HG03571 (cell line): ENCODE measurements around the gene SLC66A2.

ENCODE experiments used
- ATAC-seq: cut with Tn5 transposase; IDR thresholded peaks from one replicate; pipeline ENCODE4 v1.9.1; 2021; ENCODE audit not compliant: unreplicated experiment

The SLC66A2 gene

DNA sequence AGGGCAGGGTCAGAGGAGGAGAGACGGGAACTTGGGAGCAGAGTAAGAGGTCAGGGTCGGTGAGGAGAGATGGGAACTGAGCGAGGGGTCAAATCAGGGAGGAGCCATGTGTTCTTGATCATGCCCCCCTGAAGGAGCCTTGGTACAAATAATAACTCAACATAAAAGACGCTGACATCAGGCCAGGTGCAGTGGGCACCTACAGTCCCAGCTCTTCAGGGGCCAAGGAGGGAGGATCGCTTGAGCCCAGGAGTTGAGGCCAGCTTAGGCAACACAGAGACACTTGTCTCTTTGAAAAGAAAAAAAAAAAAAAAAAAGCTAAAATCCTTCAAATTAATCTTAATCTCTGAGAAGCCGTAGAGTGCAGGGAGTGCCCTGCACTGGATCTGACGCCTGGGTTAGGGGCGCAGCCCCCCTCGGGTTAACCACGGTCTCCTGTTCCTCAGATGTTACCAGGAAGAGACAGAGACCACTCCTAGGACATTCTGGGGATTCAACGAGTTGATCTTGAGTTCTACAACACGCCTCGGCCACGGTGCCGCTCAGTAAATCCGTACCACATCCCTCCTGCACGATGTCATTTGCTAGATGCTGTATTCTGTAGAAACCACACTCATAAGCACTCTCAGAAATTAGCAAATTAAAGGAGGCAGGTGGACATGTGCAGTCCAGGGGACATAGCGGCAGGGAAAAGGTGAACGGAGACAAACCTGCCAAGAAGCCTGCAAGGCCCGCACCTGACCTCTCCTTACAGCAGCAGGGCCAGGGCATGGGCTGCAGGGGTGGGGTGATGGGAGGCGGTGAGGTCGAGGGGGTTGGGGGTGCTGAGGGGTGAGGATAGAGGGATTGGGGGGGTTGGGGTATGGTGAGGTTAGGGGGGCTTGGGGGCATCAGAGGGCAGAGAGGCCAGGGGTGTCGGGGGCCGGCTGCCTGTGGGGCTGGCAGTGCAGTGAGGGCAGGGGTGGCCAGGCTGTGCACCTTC is 29.2 kb downstream of the SLC66A2 start:
- no peak for ATAC-seq

DNA sequence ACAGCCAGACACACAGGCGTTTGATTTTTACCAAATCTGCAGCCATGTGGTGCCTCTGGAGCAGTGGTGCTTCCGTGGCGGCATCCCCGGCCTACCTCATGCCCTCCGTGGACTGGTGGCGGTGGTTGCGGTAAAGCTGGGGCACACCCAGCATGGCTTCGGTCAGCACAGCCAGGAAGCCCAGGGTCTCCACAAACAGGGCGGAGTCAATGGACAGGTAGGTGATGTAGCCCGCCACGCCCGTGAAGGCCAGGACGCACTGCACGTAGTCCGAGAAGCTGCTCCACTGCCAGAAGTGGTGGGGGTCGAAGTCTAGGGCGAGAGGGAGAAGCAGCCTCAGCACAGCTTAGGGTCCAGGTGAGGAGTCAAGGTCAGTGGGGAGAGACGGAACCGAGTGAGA is 32.4 kb downstream of the SLC66A2 start:
- ATAC-seq, result no peak

DNA sequence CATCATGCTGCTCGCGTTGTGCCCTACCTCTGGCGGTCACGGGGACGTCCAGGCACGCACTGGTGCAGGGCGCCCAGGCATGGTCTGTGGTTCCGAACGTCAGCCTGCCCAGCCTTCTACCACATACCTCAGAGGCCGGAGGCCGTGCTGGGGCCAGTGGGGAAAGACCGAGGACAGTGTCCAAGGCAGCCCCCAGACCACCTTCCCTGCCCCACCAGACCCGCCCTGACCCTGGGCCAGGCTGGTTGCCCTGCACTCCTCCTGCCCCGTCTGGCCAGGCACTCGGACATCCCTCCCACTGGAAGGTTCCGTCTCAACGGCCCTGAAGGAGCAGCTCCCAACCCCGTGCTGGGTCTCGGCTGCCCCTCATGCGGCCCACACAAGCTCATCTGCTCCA is 32.8 kb downstream of the SLC66A2 start:
- no peak for ATAC-seq

DNA sequence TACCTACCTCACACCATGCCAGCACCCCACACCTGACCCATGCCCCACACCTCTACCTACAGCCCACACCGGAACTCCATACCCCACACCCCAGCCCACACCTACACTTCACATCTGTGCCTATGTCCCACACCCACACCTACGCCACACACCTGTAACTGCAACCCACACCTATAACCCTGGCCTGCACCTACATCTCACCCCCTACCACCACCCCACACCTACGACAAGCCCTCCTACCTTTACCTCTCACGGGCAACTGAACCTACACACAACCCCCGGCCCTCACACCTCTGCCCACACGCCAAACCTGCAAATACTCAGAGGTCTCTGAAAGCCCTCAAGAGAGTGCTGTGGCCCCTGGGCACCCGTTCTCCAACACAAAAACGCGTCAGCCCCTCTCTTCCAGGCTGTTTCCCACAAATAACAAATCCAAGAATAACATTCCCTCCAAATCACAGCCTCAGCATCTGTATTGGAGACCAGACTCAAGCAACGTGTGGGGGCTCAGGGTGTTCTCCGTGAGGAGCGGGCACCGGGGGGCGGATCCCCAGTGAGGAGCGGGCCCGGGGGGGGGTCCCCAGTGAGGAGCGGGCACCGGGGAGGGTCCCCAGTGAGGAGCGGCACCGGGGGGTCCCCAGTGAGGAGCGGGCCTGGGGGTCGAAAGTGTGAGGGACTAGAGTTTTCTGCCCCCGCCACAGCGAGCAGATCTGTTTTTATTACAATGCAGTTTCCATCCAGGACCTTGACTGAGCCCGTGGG is 33.4 kb downstream of the SLC66A2 start:
- no peak for ATAC-seq

DNA sequence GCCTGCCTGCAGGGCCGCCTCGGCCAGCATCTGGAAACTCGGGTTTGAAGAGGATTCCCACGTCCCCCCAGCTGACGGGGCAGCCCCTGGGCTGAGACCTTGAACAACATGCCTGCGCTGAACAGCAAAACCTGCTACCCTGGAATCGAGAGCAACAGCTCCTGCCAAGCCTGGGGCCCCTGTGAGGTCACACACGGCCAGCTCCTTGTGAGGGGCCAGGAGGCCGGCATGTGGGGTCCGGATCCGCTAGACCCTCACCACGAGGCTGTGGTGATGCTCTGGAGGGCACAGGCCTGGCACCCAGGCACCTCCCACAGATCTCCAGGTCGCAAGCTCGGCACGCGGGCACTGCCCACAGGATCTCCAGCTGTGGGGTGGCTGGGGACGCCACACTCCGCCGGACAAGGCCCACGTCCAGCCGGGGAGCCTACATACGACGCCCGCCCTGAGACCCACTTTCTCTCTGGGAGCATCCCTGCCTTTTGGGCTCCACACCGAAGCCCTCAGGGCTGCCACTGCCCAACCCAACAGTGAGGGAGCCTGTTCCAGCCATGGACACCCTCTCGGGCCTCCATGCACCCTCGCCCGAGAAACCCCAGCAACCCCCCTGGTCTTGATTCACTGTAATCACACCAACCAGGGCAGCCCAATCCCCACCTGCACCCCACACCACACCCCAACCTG is 34.1 kb downstream of the SLC66A2 start:
- no peak for ATAC-seq

DNA sequence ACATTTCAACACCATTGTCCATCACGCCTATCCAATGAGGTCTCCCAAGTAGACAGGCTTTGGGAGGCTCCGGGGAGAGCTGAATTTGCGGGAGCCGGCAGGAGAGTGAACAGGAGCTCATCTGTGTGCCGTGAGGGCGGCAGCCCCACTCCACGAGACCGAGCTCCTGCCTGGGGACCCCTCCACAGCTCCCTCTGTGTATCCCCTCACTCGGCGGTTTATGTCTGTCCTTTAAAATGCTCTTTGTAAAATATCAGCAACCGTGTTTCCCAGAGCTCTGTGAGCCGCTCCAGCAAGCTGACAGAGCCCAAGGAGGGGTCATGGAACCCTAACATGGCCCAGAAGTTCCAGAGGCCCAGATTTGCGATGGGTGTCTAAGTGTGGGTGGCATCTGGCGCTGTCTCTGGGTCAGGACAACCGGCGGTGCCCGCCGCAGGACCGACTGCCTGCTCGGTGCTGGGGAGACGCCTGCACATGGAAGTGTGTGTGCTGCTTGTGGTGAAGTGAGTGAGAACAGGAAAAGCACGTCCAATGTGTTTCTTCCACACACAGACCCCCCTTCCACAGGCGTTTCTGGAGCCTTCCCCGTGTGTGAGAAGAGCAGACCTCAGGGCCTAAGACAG is 34.8 kb downstream of the SLC66A2 start:
- ATAC-seq, result no peak

DNA sequence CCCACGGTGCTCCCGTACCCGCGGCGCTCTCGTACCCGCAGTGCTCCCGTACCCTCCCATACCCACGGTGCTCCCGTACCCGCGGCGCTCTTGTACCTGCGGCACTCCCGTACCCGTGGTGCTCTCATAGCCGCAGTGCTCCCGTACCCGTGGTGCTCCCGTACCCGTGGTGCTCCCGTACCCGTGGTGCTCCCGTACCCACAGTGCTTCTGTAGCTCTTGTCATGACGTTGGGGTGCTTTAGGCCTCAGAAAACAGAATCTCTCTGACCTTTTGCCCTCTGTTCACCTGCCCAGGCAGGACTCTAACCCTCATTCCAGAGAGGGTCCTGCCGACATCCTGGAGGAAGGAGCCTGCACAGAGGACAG is 35.3 kb downstream of the SLC66A2 start:
- ATAC-seq, result no peak

DNA sequence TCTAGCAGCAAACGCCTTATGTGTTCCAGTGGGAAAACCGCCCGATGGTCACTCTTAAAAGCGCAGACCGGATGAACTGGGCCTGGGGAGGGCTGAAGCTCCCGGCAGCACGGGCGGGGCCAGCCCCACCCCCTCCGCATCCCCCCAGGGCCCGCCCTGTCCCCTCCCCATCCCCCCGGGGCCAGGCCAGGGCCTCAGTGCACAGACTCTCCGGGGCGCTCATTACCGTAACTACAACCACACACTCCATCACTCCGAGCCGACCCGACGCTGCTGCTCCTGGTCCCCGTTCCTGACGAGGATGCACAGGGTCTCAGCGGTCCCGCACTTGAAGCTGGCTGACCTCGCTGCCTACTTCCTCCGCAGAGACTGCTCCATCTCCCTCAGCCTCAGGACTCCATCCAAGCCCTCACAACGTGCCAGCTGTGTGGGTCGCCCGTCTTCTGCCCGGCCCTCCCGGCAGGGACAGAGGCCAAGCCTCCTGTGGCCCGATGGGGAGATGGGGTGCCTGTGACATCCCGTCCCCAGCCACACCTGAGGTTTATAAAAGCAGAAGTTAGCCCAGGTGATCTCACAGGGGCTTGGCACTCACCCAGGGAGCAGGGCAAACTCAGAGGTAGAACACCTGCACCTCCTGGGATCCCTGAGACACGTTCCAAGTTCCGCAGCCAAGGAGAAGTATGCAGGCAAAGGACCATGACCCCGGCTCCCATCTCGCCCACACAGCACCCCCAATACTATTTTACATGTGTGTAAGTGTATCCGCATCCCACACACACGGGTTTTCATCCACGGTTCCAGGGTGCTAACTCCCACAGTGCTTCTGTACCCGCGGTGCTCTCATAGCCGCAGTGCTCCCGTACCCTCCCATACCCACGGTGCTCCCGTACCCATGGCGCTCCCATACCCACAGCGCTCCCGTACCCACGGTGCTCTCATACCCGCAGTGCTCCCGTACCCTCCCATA is 36.0 kb downstream of the SLC66A2 start:
- ATAC-seq, result no peak

DNA sequence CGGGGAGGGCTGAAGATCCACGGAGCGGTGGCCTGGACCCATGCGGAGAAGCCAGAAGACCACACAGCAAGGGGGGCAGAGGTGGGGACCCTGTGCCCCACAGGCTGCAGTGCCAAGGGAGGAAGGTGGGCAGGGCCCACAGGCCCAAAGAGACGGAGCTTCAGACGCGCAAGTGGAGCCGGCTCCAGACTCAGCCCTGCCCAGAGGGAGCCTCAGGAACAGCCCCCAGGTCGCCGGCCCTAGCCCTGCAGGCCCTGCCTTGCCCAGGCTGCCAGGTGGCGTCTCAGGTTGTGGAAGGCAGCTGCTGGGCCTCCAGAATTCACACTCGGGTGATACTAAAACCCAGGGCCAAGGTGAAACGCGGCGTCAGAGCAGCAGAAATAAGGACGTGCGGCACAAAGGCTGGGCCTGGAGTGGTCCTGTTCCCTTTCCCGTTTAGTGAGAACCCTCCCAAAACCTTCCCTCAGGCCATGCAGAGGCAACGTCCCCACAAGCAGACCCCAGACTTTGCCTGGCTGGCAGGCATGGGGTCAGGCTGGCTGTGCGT is 36.8 kb downstream of the SLC66A2 start:
- no peak for ATAC-seq

DNA sequence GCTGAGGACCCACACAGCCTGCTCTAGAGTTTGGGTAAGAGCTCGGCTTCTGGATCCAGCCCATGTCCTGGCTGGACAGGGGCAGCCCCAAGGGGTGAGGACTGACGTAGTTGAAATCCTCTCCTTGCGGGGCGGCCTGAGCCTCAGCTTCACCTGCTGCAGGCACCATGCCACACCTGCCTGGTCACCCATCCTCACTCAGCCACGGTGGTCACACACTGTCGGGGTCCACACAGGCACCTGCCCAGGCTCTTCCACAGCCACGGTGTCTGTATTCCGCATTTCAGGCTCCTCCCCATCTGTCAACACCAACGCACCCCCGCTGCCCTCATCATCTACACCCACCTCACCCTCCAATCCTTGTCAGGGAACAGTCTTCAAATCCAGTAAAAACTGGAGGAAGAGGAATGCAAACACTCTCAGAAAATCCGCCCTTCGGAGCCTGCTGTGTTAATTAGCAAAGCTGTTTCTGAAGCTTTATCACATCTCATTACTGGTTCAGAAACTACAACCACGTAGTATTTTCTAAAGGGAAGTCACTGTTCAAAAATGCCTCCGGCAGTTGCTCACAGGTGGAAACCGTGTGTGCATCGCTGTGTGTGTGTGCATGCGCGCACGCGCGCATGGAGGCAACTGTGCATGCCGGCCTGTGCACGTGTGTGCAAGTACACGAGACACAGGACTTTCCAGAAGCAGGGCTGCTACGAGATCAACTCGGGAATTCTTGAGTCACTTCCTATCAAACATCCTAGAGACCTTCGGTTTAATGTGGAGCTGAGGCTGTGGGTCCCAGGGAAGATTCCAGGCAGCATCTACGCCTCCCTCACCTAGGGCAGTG is 38.2 kb downstream of the SLC66A2 start:
- no peak for ATAC-seq

DNA sequence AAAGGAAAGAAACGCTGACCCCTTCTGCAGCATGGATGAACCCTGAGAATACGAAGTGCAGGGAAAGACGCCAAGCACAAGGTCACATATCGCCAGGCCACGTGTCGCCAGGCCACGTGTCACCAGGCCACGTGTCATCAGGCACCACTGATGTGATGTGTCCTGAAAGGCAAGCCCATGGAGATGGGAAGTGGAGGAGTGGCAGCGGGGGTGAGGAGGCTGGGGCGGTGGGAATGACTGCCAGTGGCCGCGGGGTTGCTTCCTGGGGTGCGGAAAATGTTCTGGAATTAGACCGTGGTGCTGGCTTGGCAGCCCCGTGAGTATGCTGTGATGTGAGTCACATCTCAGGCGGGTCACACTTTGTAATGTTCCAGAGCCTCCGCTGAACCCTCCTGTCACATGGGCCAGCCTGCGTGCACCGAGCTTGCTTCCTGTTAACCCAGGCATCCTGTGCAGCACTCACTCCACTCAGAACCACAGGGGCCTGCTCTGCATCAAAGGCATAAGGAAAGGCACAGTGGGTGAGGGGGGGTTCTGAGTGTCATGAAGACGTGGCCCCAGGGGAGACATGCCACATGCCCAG is 39.0 kb downstream of the SLC66A2 start:
- no peak for ATAC-seq

DNA sequence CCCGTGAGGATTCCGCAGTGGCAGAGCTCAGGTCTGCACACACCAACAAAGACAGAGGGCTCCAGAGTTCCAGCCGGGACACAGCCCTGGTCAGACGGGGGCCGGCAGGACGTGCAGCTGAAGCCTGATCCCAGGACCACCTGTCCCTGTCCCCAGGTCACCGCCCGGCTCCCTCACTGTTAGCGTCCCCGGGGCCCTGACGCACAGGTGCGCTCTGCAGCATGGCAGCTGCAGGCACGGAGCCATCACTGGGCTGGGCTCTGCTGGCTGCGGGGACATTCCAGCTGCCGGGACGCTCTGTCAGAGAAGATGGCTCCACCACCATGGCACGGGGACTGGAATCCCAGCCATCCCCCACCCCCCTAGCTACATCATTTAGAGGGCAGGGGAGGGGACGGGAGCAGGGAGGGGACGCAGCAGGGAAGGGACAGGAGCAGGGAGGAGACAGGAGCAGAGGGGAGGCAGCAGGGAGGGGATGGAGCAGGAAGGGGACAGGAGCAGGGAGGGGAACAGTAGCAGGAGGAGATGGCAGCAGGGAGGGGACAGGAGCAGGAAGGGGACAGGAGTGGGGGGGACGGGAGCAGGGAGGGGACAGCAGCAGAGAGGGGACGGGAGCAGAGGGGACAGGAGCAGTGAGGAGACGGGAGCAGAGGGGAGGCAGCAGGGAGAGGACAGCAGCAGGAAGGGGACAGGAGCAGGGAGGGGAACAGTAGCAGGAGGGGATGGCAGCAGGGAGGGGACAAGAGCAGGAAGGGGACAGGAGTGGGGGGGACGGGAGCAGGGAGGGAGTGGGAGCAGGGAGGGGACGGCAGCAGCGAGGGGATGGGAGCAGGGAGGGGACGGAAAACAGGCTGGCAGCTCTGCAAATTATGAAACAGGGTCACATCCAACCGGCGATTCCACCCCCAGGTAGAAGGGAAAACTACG is 39.8 kb downstream of the SLC66A2 start:
- ATAC-seq, result no peak

DNA sequence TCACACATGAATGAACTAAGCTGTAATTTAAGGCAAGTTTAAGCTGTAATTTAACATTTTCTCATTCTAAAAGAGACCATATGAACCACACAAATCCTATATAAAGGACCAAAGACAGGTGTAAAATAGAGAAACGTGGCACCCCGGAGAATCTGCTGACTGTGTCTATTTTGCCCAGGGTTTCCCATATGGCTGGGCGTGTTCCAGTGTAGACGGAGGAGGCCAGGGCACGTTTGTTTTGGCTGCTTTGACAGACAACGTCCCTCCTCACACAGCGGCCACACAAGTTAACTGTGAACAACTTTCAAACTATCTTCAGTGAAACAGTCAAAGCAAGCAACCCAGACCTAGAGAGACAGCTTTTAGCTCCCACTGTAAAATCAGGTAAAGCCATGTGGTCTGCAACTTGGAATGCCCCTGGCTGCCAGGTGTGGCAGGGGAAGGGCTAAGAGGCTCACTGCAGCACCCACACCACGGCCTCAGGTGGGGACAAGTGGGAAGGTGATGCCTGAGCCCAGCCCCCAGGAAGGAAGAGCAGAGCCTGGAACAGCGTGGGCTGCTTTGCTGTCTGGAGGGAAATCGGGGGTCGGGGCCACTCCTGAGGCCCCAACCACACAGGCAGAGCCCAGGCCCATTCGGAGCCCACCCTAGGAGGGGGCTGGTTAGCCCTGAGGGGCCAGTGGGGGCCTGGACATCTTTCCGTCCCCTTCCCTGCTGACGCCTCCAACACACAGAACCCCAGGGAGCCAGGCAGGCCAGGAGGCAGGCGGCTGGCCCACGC is 40.7 kb downstream of the SLC66A2 start:
- ATAC-seq, result no peak

DNA sequence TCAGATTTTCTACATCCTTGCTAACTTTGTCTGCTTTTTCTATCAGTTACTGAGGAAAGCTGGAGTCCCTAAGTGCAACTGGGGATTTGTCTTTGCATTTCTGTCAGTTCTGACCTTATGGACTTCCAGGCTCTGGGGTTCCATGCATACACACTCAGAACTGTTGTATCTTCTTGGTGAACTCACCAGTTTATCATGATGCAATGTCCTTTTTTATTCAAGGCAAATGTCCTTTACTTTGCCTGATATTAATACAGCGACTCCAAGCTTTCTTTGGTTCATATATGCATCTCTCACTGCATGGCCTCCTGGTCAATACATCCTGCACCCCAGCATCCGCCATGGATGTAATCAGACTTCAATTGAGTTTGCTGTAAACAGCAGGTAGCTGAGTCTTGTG is 44.7 kb downstream of the SLC66A2 start:
- ATAC-seq, result no peak

DNA sequence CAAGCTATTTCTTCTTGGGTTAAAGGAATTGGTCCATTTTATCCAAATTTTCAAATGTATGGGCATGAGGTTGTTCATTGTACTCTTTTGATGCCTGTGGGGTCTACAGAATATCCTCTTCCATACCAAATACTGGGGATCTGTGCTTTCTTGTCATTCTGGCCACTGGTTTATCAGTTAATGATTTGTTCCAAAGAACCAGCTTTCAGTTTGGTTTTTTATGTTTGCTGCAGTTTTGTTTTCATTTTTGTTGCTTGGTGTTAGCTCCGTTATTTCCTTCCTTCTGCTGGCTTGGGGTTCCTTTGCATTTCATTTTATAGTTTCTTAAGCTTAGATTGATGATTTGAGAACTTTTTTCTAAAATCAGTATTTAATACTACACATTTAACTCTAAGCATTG is 45.5 kb downstream of the SLC66A2 start:
- ATAC-seq, result no peak

DNA sequence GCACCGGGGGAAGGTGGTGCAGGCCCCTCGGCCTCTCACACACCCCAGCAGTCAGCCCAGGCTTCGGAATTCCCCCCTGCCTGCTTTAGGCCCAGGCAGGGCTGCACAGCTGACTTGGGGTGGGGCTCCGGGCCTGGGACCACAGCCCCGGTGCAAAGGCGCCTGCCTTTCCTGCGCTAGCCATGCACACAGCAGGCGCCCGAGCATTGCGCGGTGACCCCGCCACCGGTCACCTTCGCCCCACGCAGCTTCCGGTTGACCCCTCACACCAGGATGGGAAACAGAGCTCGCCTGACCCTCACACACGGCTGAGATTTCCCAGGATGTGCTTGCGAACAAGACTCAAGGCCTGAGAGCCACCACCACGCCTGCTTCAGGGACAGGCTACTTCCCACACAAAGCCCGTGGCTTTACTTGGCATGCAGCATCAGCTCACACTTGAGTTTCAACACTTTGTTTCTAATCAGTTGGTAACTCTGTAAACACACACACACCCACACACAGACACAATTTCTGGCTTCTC is 46.0 kb downstream of the SLC66A2 start:
- no peak for ATAC-seq
